GM18519 (cell line): ENCODE measurements around the gene MAJIN.
"Not testable (repeated sequence)": the region's sequence is repeated elsewhere in the genome, so short reads cannot be mapped to it uniquely, and the experiment has no call there.

Experiments
- ATAC-seq: cut with Tn5 transposase; IDR thresholded peaks from one replicate; pipeline ENCODE4 v1.9.1; 2021; ENCODE audit warnings: mild to moderate bottlenecking, moderate library complexity; ENCODE audit not compliant: unreplicated experiment, low FRiP score

MAJIN gene

DNA sequence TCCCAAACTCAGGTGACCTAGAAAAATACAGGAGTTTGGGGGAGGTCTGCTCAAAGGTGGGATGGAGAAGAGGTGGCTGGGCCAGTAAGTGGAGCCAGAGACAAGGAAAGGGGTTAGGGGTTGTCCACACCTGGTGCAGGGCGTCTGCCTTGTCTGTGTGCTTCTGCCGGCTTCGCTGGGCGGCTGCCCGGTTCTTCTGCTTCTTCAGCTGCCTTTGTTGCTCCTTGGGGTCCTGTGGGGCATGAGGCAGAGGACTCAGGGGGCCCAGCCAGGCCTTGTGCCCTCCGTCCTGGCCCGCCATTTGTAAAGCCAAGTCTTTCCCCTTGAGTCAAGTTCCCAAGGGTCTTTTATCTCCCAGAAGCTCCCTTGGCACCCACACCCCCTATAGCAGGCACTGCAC, 22.4 kb upstream of the MAJIN start:
- no peak for ATAC-seq

DNA sequence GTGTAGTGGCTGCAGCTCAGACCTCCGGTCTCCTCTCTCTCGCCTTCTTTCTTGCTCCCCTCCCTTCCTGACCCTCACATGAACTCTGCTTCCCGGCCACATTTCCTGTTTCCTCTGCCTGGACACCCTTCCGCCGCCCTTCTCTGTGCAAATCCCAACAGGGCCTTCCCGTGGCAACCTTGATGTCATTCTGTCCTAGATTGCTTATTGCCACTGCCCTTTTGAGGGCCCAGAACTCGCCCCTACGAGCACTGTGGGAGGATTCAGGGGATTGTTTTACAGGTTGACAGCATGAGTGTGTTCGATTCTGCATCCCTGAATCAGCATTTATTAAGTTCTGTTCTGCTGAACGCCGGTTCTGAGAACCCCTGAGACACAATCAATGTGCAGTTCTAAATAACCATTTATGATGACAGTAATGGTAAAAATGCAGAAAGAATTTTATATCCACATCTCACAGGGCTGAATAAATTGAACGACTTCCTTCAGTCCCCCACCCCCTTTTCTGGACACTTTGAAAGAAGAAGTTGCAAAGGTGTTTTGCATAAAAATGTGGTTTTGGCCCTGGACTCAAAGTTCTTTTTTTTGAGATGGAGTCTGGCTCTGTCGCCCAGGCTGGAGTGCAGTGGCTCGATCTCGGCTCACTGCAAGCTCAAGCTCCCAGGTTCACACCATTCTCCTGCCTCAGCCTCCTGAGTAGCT, 18.5 kb upstream of the MAJIN start:
- ATAC-seq = no peak

GRCh38 chr11:64989416-64989815, 17.5 kb upstream of the MAJIN start:
- ATAC-seq = no peak

DNA sequence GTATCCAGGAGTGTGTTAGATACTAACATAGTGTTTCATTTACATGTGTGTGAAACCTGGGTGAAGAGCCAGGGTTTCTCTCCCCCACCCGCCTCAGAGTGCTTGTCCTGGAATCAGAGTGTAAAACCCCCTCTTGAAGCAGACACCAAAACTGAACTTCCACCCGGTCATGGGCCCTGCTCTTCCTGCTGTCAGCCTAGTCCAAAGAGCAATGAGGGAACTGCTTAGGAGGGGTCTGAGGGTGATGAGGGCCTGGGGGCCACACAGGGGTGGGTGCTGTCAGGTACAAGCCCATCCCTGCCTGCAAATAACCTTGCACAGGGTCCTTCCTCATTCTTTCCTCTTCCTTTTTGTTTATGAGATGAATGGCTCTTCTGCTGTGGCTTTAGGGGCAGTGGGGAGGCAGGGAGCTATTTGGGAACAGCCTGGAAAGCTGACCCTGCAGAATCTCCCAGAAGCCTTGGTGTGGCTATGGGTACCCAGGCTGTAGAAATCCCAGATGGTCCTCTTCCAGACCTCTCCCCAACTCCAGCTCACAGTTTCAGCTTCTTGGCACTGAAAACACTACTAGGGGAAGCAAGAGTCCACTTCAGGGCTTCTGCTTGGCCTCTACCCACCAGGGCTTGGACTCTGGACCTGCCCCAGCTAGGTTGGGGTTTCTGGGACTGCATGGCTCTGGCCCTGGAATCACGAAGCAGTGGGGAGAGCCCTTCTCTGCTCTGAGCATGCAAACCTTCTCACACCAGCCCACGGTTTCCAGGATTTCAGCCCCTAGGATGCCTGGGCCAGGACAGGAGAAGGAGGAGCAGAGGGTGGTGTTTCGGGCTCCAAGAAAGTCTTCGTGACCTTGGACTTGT, 16.3 kb upstream of the MAJIN start:
- ATAC-seq = no peak

- ATAC-seq = not testable (repeated sequence)
Observed at GRCh38 chr11:64983339-64983738, 11.4 kb upstream of the MAJIN start.

DNA sequence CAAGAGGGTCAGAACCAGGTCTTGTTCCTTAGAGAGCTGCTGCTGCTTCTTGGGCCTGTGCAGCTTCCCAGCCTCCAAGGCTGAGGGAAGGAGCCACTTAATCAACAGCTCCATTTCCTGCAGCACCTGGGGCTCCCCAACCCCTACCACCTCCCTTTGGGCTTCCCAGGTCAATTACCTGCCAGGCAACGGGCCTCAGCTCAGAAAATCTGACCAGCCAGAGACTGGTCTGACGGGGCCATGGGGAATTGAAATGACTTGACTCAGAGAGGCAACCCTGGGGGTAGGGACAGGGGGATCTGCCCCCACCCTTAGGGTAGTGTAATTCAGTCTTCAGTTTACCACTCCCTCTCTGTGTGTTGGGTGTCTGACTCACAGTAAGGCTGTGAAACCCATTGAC, 4.7 kb upstream of the MAJIN start:
- no peak for ATAC-seq

GRCh38 chr11:64974124-64974523, 2.2 kb upstream of the MAJIN start:
- ATAC-seq = no peak

DNA sequence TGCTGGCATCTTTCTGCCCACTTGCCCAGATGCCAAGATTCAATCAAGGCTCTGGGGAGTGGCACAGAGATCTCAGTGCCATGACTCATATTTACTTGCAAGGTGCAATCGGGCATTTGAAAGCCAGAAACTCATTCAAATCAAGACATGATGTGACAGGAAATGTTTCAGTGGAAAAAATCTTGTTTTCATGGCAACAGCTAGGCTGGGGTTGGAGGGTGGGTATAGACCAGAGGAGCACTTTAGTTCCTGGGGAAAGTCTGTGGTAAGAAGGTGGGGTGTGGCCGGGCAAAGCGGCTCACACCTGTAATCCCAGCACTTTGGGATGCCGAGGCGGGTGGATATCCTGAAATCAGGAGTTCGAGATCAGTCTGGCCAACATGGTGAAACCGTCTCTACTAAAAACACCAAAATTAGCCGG, 1.2 kb downstream of the MAJIN start:
- no peak for ATAC-seq

- no peak for ATAC-seq
Observed at GRCh38 chr11:64969209-64969608, 2.7 kb downstream of the MAJIN start.

DNA sequence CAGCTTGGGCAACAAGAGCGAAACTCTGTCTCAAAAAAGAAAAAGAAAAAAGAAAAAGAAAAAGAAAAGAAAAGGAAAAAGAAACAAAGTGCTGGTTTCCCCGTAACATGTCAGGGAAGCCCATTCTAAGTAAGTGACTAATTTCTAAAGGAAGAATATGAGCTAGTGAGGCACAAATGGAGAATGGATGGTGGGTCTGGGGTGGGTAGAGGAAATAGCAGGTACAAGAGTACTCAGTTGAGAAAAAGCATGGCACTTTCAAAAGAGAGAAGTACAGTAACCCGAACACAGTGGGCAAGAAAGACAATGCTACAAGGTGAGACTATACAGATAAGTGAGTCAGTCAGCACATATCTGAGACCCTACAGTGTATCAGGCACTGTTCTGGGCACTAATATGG, 4.5 kb downstream of the MAJIN start:
- no peak for ATAC-seq

- no peak for ATAC-seq
Observed at GRCh38 chr11:64963072-64963631, 8.8 kb downstream of the MAJIN start.

GRCh38 chr11:64960719-64961118, 11.2 kb downstream of the MAJIN start:
- ATAC-seq = no peak

DNA sequence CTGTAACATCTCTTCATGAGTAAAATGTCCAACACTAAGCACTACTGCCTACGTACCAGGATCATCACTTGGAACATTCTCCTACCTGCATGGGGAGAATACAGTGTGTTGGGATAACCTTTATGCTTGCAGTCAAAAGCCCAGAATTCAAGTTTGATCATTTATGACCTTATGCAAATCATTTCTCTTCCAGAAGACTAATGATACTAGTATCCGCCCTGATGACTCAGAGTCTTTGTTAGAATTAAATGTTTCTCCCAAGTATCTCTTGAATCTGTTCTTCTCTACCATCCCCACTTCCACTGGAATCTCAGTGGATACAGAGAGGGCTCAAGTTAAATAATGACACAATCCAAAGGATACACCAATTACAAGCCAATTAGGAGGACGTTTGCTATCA, 12.4 kb downstream of the MAJIN start:
- ATAC-seq = no peak

DNA sequence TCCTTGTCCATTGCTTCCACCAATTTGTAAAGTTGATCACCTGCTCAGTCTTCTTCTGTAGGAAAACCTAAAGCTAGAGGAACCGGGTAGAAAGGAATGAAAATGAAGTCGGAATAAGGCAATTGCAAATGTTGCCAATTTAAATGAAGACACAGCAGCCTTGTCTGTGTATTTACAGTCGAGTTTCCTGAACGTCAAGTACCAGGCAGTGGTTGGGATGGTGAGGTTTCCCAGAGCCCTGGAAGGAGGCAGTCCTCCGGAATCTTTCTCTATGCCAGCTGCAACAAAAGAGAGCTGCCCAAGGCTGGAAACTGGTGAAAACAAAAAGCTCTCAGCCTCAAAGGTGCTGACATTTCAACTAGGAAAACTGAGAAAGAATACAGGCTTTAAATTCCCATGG, 17.7 kb downstream of the MAJIN start:
- ATAC-seq = no peak

DNA sequence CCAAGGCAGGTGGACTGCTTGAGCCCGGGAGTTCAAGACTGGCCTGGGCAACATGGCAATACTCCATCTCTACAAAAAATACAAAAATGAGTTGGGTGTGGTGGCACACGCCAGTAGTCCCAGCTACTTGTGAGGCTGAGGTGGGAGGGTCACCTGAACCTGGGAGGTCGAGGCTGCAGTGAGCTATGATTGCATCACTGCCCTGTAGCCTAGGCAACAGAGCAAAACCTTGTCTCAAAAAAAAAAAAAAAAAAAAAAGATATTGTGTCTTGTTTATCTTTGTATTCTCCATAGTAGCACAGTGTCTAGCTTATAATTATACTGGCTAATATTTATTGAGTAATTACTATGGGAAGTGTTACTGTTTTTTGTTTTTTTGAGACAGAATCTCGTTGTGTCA, 20.4 kb downstream of the MAJIN start:
- no peak for ATAC-seq

DNA sequence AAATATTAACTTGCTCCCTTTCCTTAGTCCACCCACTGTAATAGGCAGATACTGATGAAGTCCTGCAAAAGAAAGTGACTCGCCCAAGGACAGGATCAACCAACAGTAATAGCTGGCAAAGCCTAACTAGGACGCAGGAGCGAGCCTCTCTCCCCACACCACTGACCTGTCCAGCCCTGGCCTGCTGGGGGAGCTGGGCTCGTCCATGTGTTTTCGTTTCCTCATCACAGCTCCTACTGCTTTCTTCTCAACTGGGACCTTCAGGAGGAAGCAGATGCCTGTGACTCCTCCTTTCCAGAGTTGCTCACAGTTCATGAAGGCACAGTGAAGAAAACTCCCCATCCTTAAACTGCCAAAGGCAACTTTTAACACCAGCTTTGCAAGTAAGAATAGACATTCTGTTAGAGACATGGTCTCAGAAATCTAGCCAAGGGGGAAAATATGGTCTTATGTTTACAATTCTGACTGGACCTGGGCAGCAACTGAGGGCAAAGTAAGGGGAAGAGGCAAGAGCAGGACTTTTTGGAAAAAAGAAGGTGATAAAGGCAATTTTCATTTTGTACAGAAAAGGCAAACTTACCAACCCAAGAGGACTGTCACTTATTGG, 24.6 kb downstream of the MAJIN start:
- no peak for ATAC-seq

DNA sequence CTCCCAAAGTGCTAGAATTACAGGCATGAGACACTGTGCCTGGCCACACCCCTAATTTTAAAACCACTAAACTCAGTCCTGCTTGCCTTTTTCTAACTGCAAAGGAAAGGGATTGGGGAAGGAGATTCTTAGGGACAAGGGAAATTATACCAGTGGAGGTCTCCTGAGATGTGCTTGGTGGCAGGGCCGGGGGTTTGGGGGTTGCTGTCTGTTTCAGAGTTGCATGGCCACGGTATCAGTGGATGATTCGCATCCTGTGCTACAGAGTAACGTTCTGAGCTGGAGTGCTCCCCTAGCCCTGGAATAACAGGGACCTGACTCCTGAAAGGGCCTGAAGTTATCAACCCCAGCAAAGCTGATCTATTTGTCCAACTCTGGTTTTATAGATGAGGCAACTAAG, 35.4 kb downstream of the MAJIN start:
- no peak for ATAC-seq

- ATAC-seq = no peak
Observed at GRCh38 chr11:64935359-64936081, 36.4 kb downstream of the MAJIN start, which contains the start of gene GPHA2. Gene GPHA2 (minus strand): TSS chr11:64935893. CDS start chr11:64935460, 433 bp downstream.

- no peak for ATAC-seq
Observed at GRCh38 chr11:64934682-64935358, 37.1 kb downstream of the MAJIN start.
